ENCODE measurements around the gene MYH1. TPM values are rescaled to one million over a fixed set of nuclear protein-coding genes. Genes with fewer than 3 reads are reported as not detected.
A peak's percentile ranks its signal among the peaks of the same experiment; 100 is the strongest.

The MYH1 gene
- total and polyA plus RNA-seq, 8 donors, result 0.05 to 2.0 TPM; not detected in 6

DNA sequence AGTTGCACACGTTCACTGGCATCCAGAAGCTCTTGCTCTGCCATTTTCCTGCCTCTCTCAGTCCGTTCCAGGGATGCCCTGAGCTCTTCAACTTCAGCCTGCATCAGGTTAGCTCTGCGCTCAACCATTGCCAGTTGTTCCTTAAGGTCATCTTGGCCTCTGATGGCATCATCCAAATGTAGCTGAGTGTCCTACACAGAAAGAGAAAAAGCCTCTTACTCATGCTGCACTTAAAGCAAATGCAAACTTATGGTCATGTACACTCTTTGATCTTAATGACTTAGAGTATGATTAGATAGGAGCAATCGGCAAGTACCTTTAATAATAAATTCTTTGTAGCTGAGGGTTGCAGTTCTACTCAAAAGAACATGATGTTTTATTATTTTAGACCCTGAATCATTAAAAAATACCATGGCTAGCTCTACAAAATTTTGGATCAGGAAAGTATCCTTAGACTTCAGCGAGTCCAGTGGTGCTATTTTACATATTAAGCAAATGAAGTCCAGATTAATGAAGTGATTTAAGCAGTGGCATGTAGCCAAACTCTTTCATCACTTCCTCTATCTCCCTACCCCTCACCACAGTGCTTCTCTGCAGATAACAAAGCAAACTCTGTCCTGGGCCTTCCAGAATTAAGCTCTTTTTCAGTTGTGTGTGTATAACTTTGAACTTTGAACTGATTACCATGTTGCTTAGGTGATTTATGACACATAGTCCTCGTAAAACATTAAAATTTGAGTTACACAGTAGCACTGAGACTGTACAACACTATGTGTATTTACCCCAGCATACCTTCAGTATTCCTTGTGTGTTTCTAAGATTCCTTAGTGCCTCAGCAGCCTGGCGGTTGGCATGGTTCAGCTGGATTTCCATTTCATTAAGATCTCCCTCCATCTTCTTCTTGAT is 71.1 kb downstream of the MYH1 start:
- no peaks in the 10 kb centered on the region for H3K4me1 ChIP-seq
- WGBS, 5 donors, result 54 to 64% (median 59%) methylated on average over 7 of the region's 7 CpGs
- intact Hi-C loops (cut with DNase I; ENCODE audit: low total_unique reads), result no loop called here
- peak in 1 of 2 donors; percentile 23 for DNase-seq
- no peaks in the 10 kb centered on the region for H3K9me3 ChIP-seq
- TF ChIP-seq EP300 (IDR thresholded peaks at IDR 0.05), result no peak
- TF ChIP-seq CTCF (IDR thresholded peaks at IDR 0.05), result no peak
- TF ChIP-seq POLR2A (IDR thresholded peaks at IDR 0.05), result no peak
- H3K4me3 ChIP-seq, result no peak overlapping the region
- H3K36me3 ChIP-seq, result no peaks in the 10 kb centered on the region
- no peak overlapping the region for H3K27ac ChIP-seq
- no peaks in the 10 kb centered on the region for H3K27me3 ChIP-seq

Other genes starting within 250 kb of the MYH1 start
- gene MYH13, start 145.5 kb downstream of the MYH1 start, total RNA-seq, result 1 to 10 TPM; 1.2 to 5.4 (median 2.6) TPM
- gene MYH13, start 145.5 kb downstream of the MYH1 start, polyA plus RNA-seq, result 1 to 10 TPM in 2 of 3 donors, under 1 TPM in 1; 0.68 to 2.6 (median 1.7) TPM
- gene MYH8, start 96.6 kb downstream of the MYH1 start, total RNA-seq, result not detected
- under 1 TPM in 1 of 3 donors, not detected in 2; 0.06 TPM for gene MYH8, start 96.6 kb downstream of the MYH1 start, polyA plus RNA-seq
- gene MYH4, start 49.0 kb downstream of the MYH1 start, total RNA-seq, result not detected
- gene MYH4, start 49.0 kb downstream of the MYH1 start, polyA plus RNA-seq, result not detected
- under 1 TPM in 1 of 5 donors, not detected in 4; 0.18 TPM for gene MYH2, start 31.1 kb upstream of the MYH1 start, total RNA-seq
- gene MYH2, start 31.1 kb upstream of the MYH1 start, polyA plus RNA-seq, result 1 to 10 TPM in 1 of 3 donors, under 1 TPM in 2; 0.05 to 1.4 (median 0.12) TPM
- gene MYH3, start 138.8 kb upstream of the MYH1 start, total RNA-seq, result 1 to 10 TPM in 3 of 5 donors, under 1 TPM in 2; 0.45 to 8.3 (median 2.3) TPM
- gene MYH3, start 138.8 kb upstream of the MYH1 start, polyA plus RNA-seq, result 1 to 10 TPM; 1.2 to 5.1 (median 4.2) TPM
- gene SCO1, start 179.0 kb upstream of the MYH1 start, total RNA-seq, result 10 to 100 TPM in 4 of 5 donors, 1 to 10 TPM in 1; 9.4 to 61.1 (median 23.5) TPM
- 10 to 100 TPM in 2 of 3 donors, 1 to 10 TPM in 1; 8.0 to 12.9 (median 10.7) TPM for gene SCO1, start 179.0 kb upstream of the MYH1 start, polyA plus RNA-seq
- 10 to 100 TPM in 1 of 5 donors, 1 to 10 TPM in 2, under 1 TPM in 1, not detected in 1; 0.87 to 16.0 (median 3.9) TPM for gene ADPRM, start 179.1 kb upstream of the MYH1 start, total RNA-seq
- gene ADPRM, start 179.1 kb upstream of the MYH1 start, polyA plus RNA-seq, result 10 to 100 TPM; 11.0 to 24.4 (median 12.1) TPM
- gene TMEM220, start 211.5 kb upstream of the MYH1 start, total RNA-seq, result 10 to 100 TPM in 1 of 5 donors, 1 to 10 TPM in 2, not detected in 2; 4.9 to 14.1 (median 9.4) TPM
- gene TMEM220, start 211.5 kb upstream of the MYH1 start, polyA plus RNA-seq, result 1 to 10 TPM; 6.0 to 8.3 (median 7.9) TPM